IMR-90 (cell line): ENCODE results near the gene IVNS1ABP. TPM values are rescaled to one million over a fixed set of nuclear protein-coding genes. Genes with fewer than 3 reads are reported as not detected.

Experiments
- ATAC-seq: fragments of 200-7000 bp; cut with Tn5 transposase; 2 replicates; pipeline ENCODE4 v1.9.1; 2020; ENCODE audit warnings: low read depth, mild to moderate bottlenecking, moderate library complexity
- BruUV-seq: library from RNA; stranded (reverse); fragments of 400-500 nt; replicated peaks from 2 replicates; lab custom pipeline; 2021; lab: Mats Ljungman, UMichigan
- CTCF ChIA-PET: fragments of 300-600 bp; formaldehyde crosslinking; extraction: SDS; loops from one replicate; lab custom pipeline; 2021; ENCODE audit warnings: antibody characterized with exemption; lab: Yijun Ruan, JAX
- POLR2A ChIA-PET: fragments of 300-600 bp; sonication (Branson Sonifier 250); formaldehyde crosslinking; loops from one replicate; lab custom pipeline; 2022; ENCODE audit warnings: antibody characterized with exemption; ENCODE audit not compliant: unreplicated experiment; lab: Charles Lee
- DNase-seq: peaks from one replicate; pipeline ENCODE4 v3.0.0; 2013
- H2AFZ ChIP-seq: replicated peaks from 2 replicates; pipeline ENCODE3; 2013; ENCODE audit warnings: low read length, mild to moderate bottlenecking; ENCODE audit not compliant: poor library complexity
- H2AK5ac ChIP-seq: 2 replicates; pipeline ENCODE4 v1.6.1; 2013; ENCODE audit warnings: low read depth, low read length, inconsistent platforms
- H2AK9ac ChIP-seq: replicated peaks from 2 replicates; pipeline ENCODE3; 2013; ENCODE audit warnings: mild to moderate bottlenecking, low read depth, low read length, moderate library complexity; ENCODE audit not compliant: poor library complexity
- H2BK120ac ChIP-seq: 2 replicates; pipeline ENCODE4 v1.6.1; 2013; ENCODE audit warnings: low read depth, low read length, inconsistent platforms
- H2BK15ac ChIP-seq: 3 replicates; pipeline ENCODE4 v1.6.1; 2013; ENCODE audit warnings: low read depth, low read length, inconsistent platforms
- H2BK20ac ChIP-seq: 2 replicates; pipeline ENCODE4 v1.6.1; 2013; ENCODE audit warnings: low read depth, mild to moderate bottlenecking, inconsistent platforms, low read length, moderate library complexity
- H2BK5ac ChIP-seq: 2 replicates; pipeline ENCODE4 v1.6.1; 2013; ENCODE audit warnings: mild to moderate bottlenecking, low read depth, low read length, inconsistent platforms; ENCODE audit not compliant: poor library complexity, severe bottlenecking
- H3K14ac ChIP-seq: replicated peaks from 2 replicates; pipeline ENCODE4 v1.6.1; 2013; ENCODE audit warnings: low read depth, low read length, inconsistent platforms
- H3K18ac ChIP-seq: 2 replicates; pipeline ENCODE4 v1.6.1; 2013; ENCODE audit warnings: low read depth, low read length, control low read depth
- H3K23ac ChIP-seq: 2 replicates; pipeline ENCODE4 v1.6.1; 2013; ENCODE audit warnings: low read depth, low read length, inconsistent platforms
- H3K27ac ChIP-seq: 2 replicates; pipeline ENCODE4 v1.5.1; 2013; ENCODE audit warnings: mild to moderate bottlenecking, control low read depth, low read length; ENCODE audit not compliant: insufficient read depth
- H3K27me3 ChIP-seq: 2 replicates; pipeline ENCODE4 v1.6.1; 2013; ENCODE audit warnings: low read length; ENCODE audit not compliant: control insufficient read depth, insufficient read depth
- H3K36me3 ChIP-seq: 2 replicates; pipeline ENCODE4 v1.6.1; 2013; ENCODE audit warnings: low read length, mixed read lengths; ENCODE audit not compliant: control insufficient read depth, insufficient read depth
- H3K4ac ChIP-seq: 2 replicates; pipeline ENCODE4 v1.6.1; 2013; ENCODE audit warnings: low read depth, low read length, inconsistent platforms
- H3K4me1 ChIP-seq: 2 replicates; pipeline ENCODE4 v1.6.1; 2013; ENCODE audit warnings: low read length, mixed read lengths; ENCODE audit not compliant: control insufficient read depth, insufficient read depth
- H3K4me2 ChIP-seq: 2 replicates; pipeline ENCODE4 v1.6.1; 2013; ENCODE audit warnings: low read depth, mild to moderate bottlenecking, control low read depth, low read length, moderate library complexity
- H3K4me3 ChIP-seq: 2 replicates; pipeline ENCODE4 v1.5.1; 2013; ENCODE audit warnings: low read depth, mild to moderate bottlenecking, control low read depth, low read length, moderate library complexity; ENCODE audit not compliant: insufficient read depth
- H3K56ac ChIP-seq: 2 replicates; pipeline ENCODE4 v1.6.1; 2013; ENCODE audit warnings: low read length, inconsistent platforms; ENCODE audit not compliant: insufficient read depth; ENCODE audit errors: extremely low read depth
- H3K79me1 ChIP-seq, 2 experiments: 2 replicates each; pipeline ENCODE4 v1.6.1; 2013; ENCODE audit warnings: low read length in 2 of 2, inconsistent platforms in 1 of 2, low read depth in 1 of 2
- H3K9ac ChIP-seq: 2 replicates; pipeline ENCODE4 v1.6.1; 2013; ENCODE audit warnings: low read depth, low read length, control low read depth
- H3K9me1 ChIP-seq: 2 replicates; pipeline ENCODE4 v1.6.1; 2013; ENCODE audit warnings: low read length, inconsistent platforms; ENCODE audit not compliant: insufficient read depth
- H3K9me3 ChIP-seq: 2 replicates; pipeline ENCODE4 v1.6.1; 2013; ENCODE audit warnings: low read length; ENCODE audit not compliant: control insufficient read depth, insufficient read depth
- H4K20me1 ChIP-seq: 2 replicates; pipeline ENCODE4 v1.6.1; 2013; ENCODE audit warnings: low read length, inconsistent platforms; ENCODE audit not compliant: insufficient read depth
- H4K5ac ChIP-seq: 2 replicates; pipeline ENCODE4 v1.6.1; 2013; ENCODE audit warnings: mild to moderate bottlenecking, low read depth, low read length, control low read depth
- H4K8ac ChIP-seq, 2 experiments: 2 replicates each; pipeline ENCODE4 v1.6.1; 2013; ENCODE audit warnings: low read depth in 2 of 2, low read length in 2 of 2, control low read depth in 1 of 2, inconsistent platforms in 1 of 2
- H4K91ac ChIP-seq: 2 replicates; pipeline ENCODE4 v1.6.1; 2013; ENCODE audit warnings: low read depth, low read length, inconsistent platforms; ENCODE audit not compliant: insufficient read depth
- FOS ChIP-seq: fragments of 150-350 bp; IDR thresholded peaks from 2 replicates; pipeline ENCODE4 v1.6.1; 2016; ENCODE audit warnings: low read depth, low read length
- MAFK ChIP-seq: IDR thresholded peaks from 2 replicates; pipeline ENCODE4 v1.6.1; 2012; ENCODE audit warnings: low read depth, low read length, improper control_type of control experiment
- MAZ ChIP-seq: IDR thresholded peaks from 2 replicates; pipeline ENCODE4 v1.6.1; 2012; ENCODE audit warnings: low read depth, mild to moderate bottlenecking, low read length, improper control_type of control experiment, moderate library complexity, borderline replicate concordance
- WGBS, 2 experiments: methylation state at CpG; one replicate each; pipeline versions ENCODE4 v1.1.5 to v1.1.7; 2013; ENCODE audit warnings: missing lambda C conversion rate in 2 of 2; ENCODE audit not compliant: insufficient read length in 1 of 2; ENCODE audit errors: extremely low coverage in 2 of 2; 5-methylcytosine and 5-hydroxymethylcytosine counted together
- dilution Hi-C: fragments of 300-500 bp; cut with HindIII; formaldehyde crosslinking; loops from one replicate; pipeline ENCODE4 v1.14.3; 2018; ENCODE audit warnings: low sequenced_read_pairs; ENCODE audit not compliant: unreplicated experiment
- in situ Hi-C: fragments of 300-500 bp; cut with MboI; formaldehyde crosslinking; loops from 3 replicates; pipeline ENCODE4 v1.14.3; 2019; ENCODE audit warnings: low sequenced_read_pairs, inconsistent platforms, mixed read lengths
- intact Hi-C: fragments of 100-400 bp; cut with micrococcal nuclease; formaldehyde crosslinking; loops from 2 replicates; pipeline ENCODE4 v1.10.0; 2022
- polyA plus RNA-seq, 3 experiments: library from polyadenylated mRNA; depleted of rRNA; stranded (reverse); fragments of >200 nt; gene quantifications; 2 replicates each; pipeline ENCODE4 v1.2.3, GENCODE V29; 2012; ENCODE audit warnings: low replicate concordance in 1 of 3
- total RNA-seq: library from RNA; depleted of rRNA; stranded (reverse); fragments of >200 nt; gene quantifications from 2 replicates; pipeline ENCODE4 v1.2.3, GENCODE V29; 2012

IVNS1ABP gene
- total and polyA plus RNA-seq, 2 of the 4 experiments (the other 2 are of a cell fraction) = 21.8 to 26.7 TPM

GRCh38 chr1:185315445-185316071 is 1.5 kb downstream of the IVNS1ABP start:
- Histone ChIP-seq H2BK120ac (peak overlapping the region; percentile 63), H3K4ac (peak overlapping the region; percentile 79), H2BK15ac (peak overlapping the region; percentile 39; the same call in 1 of the 3 replicates), H3K4me2 (peak overlapping the region; percentile 99), H3K36me3 (peaks cover 3% of the 10 kb centered on the region; the same call in 1 of the 2 replicates), H4K8ac (peak overlapping the region; percentile 20 to 55; a peak in 2 of 4 replicates), H3K23ac (peak overlapping the region; percentile 98), H3K14ac (peak overlapping the region; percentile 88), H2AFZ (peak overlapping the region; percentile 16), H3K18ac (peak overlapping the region; percentile 58; the same call in 1 of the 2 replicates), H4K91ac (peak overlapping the region; percentile 63), H4K20me1 (peaks cover 32% of the 10 kb centered on the region), H2AK9ac (peak overlapping the region; percentile 59), H3K27me3 (no peaks in the 10 kb centered on the region), H2BK5ac (peak overlapping the region; percentile 73), H3K4me3 (peak overlapping the region; percentile 89), H4K5ac (no peak overlapping the region; the same call in 1 of the 2 replicates), H3K27ac (peak overlapping the region; percentile 94), H2BK20ac (no peak overlapping the region), H3K9me3 (no peaks in the 10 kb centered on the region), H3K56ac (peak overlapping the region; percentile 54; the same call in 1 of the 2 replicates), H2AK5ac (peak overlapping the region; percentile 11; the same call in 1 of the 2 replicates), H3K4me1 (peaks cover 7% of the 10 kb centered on the region), H3K79me1 (peaks cover 8 to 35% of the 10 kb centered on the region in 2 experiments), H3K9ac (peak overlapping the region; percentile 81), H3K9me1 (no peaks in the 10 kb centered on the region)
- TF ChIP-seq MAFK (no peak), FOS (no peak), MAZ (no peak)
- ChIA-PET POLR2A (interaction anchor here (0.6 kb wide), 1 partner anchor 124 kb away, joined by 3 read pairs; no protein-coding TSS in a partner anchor), CTCF (interaction anchor here (1.1 kb wide), 1 partner anchor 77 kb away, joined by 3 read pairs; no protein-coding TSS in a partner anchor)
- dilution Hi-C loops = no loop called here
- 20% methylated on average over 1 of the region's 8 CpGs; no CpG with 5 or more reads in 1 of the 2 experiments for WGBS, 2 experiments
- no TSS peak for BruUV-seq
- intact Hi-C loops = loop anchor here (1.0 to 5.0 kb wide), 5 partner anchors 87 to 242 kb away; partner anchors contain the start of genes SWT1 and TRMT1L
- no peak for ATAC-seq
- DNase-seq = no peak
- in situ Hi-C loops = no loop called here
